HG02840 (cell line): ENCODE data around the gene MN1.

ENCODE experiments used
- ATAC-seq: cut with Tn5 transposase; IDR thresholded peaks from one replicate; pipeline ENCODE4 v1.9.1; 2021; ENCODE audit warnings: mild to moderate bottlenecking, moderate library complexity, moderate number of reproducible peaks; ENCODE audit not compliant: unreplicated experiment, low FRiP score

MN1 gene

DNA sequence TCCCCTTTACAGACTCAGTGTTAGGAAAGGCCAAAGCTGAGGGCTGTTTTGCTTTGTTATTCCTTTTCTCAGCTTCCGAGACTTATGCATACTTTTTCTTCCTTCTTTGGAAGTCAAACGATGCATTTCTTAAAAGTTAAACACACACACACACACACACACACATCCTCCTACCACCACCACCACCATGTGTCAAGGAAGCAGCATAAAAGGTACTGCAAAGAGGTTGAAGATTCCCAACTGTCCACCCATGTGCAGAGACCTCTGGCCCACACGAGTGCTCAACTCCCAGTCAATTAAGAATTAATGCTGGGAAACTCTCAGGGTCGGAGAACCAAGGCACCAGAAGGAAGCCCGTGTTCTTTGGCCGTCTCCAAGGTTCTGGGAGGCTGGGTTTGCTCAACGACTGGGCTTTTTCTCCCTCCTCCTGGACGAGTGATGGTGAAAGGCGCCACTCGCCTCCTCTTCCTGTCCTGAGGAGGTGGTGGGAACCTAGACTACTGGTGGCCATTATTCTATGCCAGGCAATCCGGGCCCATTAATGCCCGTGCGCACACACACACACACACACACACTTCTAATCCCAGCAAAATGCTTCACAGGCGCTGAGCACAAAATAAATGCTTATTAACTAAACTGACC lies 15.1 kb downstream of the MN1 start:
- no peak for ATAC-seq

DNA sequence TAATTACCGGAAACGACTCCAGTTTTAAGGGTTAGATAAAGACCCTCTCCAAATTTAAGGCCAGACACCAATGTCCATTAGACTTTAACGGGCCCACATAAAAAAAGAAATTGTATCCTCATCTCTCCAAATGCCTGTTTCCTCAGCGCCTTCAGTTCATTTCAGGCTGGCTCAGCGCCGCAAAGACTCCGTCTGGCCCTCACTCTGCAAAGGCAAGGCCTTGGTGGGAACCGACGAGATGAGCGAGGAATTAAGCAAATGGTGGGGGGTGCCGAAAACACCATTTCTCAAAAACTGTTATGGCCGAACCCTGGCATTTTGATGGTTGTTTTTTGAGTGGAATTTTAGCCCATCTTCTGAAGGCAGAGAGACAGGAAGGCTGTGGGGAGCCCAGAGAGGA lies 15.7 kb downstream of the MN1 start:
- no peak for ATAC-seq

DNA sequence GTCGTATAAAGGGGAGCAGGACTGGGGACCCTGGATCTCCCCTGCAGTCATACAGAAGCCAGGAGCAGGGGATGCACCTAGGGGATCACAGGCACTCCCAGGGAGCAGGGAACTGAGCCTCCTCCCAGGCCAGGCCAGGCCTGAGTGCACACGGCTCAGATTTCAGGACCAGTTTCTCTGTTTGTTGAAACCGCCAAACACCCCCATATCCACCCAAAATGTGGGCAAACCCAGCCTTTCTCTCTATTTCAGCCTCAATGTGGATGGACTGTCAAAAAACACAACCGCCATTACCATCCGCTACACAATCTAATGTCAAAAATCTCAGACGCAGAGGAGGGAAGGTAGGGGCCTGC lies 17.5 kb downstream of the MN1 start:
- no peak for ATAC-seq

DNA sequence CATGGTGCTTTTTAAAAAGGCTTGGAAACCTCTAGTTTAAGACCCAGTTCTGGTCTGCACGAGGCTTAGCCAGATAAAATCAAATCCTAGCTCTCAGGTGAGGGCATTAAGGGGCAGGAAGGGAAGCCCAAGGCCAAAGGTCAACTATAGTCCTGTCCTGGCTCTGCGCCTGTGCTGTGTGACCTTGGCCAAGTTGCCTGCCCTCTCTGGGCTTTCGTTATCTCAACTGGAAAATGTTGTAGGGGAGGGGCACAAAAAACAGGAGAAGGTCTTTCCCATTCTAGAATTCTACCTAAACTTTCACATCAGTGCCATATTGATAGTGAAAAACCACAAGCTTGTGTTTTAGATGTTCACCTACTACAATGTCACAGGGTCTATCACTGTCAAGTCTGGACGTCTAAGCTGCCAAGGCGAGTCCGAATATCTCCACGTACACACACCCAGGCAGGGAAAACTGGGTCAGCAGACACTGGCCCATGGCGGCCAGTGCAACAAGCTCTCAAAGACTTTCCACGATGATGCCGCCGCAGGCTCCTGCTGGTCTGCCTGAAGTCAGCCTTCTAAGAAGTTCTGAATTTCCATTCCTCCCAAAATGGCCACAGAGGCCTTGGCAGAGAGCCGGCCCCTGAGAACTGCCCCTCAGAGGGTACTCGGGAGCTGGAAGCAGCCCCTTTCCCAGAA lies 18.0 kb downstream of the MN1 start:
- ATAC-seq = no peak

DNA sequence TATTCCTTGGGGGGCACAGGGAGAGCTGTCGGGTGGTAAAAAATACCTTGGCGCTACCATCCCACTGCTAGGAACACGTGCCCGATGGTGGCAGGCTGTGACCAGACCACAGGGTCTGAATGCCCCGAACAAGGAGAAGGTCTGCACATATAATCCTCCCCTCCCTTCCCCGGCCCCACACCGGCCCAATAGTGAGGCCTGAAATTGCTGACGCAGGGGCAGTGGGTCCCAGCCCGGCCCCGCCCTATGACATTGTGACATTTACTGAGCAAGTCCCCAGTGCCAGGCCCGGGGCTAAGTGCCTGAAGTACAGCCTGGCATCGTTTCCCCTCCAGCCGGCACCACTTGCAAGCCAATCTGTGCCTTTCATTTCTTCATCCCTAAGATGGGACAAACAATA lies 19.5 kb downstream of the MN1 start:
- no peak for ATAC-seq

DNA sequence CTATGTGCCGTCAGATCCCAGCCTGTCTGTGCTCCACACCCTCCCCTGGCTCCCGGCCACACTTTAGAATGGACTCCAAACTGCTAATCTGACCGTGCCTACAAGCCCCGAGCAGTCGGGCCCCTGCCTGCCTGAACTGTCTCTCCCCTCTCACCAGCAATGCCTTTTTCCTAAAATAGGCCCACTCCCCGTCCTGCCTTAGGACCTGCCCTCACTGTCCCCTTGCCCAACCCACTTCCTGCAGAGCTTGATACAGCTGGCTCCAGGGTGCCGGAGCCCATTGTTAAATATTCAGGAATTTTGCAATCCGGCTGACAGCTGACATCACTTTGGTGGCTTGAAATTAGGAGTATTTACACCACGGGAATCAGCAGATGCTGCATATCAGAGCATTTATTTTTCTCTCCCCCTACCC lies 21.4 kb downstream of the MN1 start:
- no peak for ATAC-seq

DNA sequence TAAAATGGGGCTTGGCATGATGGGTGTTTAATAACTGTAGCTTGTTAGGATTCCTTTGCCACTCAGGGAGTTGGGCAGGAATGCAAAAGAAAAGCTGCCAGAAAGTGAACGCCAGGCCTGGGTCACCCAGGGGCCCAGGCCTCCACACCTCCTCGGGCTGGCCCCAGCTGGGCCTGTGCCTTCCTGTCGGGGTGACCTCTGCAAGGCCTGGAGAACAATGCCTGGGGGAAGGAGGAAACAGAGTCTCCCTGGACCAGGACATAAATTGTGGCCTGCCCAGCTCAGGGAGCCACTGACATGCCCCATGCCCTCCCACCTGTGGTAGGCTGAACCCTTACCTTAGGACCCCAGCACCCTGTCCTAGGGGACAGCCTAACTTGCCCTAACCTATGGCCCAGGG lies 21.9 kb downstream of the MN1 start:
- ATAC-seq = no peak

DNA sequence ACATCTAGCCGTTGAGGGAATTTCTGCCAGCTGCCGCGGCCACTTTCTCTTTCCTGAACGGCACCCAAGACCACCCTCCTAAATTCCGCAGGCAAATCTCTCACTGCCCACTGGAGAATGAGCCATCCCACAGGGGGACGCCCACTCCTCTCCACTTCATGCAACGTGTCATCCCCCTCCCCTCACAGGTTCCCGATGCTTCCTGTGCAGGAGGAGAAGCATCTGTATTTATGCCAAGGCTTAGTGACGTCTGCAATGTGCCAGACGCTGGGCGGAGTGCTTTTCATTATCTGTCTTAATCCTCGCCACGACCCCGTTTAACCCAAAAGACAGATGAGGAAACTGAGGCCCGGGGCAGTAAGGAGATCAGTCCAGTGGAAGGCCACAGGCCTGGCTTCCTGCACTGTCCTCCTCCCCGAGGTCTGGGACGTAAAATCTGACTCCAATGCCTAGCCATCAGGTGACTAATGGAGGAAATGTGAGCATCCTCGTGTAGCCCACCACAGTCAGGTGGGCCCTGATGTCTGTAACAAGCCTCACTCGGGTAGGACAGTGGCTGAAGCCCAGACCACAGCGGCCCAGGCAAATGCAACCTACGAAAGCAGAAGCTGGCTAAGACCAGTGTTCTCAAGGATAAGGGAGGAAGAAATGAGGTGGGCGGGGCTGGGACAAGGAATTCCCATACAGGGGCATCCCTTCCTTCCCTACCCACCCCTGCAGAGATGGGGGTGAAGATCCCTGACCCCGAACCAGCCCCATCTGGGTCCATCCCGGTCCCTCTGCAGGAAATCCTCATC lies 23.1 kb downstream of the MN1 start:
- ATAC-seq = no peak

DNA sequence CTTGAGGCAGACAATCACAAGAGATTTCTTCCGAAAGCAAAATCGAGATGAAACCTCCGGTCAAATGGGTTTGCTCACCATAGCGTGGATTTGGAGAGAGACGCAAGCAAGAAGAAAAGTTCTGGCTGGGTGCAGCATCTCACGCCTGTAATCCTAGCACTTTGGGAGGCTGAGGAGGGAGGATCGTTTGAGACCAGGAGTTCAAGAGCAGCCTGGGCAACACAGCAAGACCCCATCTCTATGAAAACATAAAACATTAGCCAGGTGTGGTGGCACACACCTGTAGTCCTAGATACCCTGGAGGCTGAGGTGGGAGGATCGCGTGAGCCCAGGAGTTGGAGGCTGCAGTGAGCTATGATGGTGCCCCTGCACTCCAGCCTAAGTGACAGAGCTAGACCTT lies 24.4 kb downstream of the MN1 start:
- ATAC-seq = no peak

DNA sequence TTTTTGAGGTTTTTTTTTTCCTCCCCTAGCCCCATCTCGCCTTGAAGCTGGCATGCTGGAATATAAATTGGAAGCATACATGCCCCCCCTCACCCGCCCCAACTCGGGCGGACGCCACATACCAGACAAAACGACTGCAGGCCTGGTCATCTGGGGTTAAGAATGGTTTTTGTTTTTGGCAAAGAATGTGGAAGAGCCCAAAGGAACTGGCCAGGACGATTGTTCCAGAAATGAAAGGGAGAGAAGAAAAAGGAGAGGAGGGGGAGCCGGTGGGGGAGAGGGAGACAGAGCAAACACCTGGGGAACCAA lies 25.0 kb downstream of the MN1 start:
- ATAC-seq = no peak

DNA sequence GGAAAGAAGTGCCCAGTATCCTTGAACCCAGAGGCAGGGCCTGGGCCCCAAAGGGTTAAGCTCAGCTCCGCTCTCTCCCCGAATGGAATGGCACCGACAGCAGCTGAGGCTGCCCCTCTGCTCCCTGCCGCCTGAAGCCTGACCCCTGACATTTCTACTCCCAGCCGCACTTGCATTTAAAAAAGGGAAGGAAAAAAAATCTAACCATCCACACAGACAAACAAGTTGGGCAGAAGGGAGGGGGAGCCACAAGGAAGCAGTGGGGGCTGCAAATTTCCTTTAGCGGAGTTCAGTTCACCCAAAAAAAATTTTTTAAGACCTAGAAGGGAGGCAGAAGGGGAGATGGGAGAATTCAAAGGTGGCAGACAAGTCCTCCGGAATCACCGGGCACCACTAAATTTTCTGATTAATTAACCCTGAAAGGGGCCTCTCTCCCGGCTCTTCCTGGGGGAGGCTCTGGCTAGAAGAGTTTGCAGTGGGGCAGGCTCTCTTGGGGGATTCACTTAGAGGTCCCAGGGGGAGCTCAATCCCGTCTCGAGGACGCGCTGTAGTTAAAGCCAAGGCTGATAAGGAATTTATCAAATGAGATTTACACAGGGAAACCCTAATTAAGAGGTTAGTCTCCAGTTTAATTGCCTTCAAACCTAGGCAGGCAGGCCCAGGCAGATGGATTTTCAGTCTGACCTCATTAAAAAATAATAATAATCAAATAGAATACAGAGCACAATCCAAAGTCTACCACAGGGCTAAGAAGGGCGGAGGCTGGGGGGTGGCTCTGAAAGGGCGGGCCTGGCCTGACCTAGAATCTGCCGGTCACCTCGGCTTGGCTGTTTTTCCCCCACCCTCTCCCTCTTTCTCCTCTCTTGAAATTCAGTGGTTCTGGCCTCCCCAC lies 25.6 kb downstream of the MN1 start:
- no peak for ATAC-seq

DNA sequence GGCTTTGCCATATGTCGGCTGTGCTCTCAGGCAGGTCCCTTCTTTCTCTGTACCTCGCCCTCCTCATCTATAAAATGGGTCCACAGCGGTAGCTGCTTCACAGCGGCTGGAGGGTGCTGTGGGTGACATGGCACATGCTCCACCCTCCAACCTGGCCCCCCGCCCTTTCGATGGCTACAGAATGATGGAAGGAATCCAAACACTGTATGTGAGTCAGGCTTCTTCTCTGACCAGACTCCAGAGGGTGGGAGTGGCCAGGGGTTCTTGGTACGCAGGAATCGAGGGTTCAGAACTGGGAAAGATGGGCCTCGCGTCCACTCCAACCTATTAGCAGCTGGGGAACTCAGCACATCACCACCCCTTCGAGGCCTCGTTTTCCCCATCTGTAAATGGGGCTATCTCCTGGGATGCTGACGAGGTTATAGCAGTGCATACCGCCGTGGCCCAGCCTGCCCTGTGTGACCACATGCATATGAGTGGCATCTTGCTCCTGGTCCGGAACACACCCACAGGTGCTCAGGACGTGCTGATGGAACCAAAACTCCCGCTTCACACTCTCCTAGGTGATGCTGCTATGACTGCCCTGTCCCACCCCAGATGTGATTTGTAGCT lies 26.4 kb downstream of the MN1 start:
- no peak for ATAC-seq

DNA sequence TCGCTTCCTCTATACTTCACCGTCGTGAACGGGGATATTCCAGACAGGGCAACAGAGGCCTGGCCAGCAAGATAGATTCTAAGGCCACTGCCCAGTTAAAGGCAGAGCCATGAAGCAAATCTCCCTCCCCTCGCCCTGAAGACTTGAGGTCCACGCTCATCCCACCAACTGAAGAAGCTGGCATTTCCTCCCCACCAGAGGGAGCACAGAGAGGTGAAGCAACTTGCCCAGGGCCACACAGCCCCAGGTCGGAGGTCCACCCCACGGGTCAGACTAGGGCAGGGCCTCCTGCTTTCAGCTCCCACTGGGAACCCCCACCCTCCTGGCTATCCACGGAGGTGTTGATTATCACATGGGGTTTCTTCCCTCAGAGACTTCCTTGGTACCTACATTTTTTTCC lies 27.4 kb downstream of the MN1 start:
- no peak for ATAC-seq

DNA sequence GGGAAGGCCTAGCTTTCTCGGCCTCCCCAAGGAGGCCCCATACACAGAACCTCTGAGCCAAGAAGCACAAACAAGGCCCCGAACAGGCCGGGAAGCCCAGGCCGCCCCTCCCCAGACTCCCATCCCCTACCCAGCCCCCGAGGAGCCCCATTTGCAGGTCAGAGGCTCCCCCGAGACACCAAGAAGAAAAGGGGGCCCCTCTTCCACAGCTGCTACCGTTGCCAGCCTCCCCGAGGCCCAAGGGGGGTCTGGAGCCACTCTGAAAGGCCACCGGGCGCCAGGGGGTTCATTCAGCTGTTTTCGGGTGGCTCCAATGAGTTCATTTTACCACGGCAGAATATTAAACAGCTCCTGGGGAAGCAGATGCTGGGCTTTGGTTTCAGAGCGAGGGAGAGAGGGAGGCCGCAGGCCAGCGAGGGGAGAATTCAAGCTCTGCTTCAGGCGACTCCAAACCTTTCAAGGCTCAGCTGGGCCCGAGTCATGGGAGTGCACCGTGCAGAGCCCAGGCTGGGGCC lies 28.5 kb downstream of the MN1 start:
- ATAC-seq = no peak

DNA sequence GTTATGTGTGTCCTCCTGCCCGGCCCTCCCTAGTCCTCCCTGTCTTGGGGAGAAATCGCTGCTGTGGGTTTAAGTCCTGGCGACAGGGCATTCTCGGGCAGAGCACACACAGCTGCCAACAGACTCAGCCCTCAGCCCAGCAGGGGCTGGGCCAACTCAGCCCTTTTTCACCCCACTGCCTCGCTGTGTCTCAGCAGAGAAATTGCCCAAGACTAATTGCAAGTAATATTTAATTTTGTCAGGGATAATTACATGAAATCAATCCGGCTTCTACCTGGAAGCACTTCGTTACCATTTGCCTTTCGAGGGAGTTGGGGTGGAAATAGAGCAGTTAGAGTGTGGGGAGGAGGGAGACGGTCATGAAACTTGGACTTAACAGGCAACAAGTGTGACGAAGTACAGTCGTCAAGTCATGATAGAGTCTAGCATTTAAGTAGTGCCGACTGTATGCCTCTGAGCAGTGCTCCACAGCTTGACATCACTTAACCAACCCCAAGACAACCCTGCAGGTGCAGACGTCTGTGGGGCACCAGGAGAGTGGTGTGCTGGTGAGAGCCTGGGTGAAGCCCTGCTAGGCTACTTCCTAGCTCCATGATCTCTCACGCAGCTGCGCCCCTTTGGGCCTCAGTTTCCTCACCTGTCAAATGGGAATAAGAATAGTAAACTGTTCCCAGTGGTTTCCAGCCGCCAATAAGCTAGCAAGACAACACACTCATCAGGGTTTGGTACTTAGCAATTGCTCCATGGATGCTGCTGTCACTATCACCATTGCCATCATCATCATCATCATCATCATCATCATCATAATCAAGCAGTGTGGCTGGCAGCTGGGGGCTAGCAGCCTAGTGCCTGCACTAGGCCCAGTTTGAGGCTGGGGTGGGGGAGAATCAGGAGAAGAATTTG lies 29.2 kb downstream of the MN1 start:
- no peak for ATAC-seq

DNA sequence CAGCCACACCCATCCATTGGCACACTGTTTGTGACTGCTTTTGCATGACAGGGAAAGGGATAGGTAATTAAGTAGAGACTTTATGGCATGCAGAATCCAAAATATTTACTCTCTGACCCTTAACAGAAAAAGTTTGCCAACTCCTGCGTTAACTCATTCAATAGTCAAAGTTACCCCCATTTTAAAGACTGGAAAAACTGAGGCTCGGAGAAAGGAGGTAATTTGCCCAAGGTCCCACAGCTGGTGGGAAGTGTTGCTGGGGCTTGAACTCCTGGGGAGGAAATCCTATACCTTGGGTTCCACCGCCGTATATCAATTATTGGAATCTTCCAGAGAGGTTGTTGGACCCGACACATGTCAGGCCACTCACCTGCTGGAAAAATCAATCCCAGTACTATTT lies 29.9 kb downstream of the MN1 start:
- no peak for ATAC-seq

DNA sequence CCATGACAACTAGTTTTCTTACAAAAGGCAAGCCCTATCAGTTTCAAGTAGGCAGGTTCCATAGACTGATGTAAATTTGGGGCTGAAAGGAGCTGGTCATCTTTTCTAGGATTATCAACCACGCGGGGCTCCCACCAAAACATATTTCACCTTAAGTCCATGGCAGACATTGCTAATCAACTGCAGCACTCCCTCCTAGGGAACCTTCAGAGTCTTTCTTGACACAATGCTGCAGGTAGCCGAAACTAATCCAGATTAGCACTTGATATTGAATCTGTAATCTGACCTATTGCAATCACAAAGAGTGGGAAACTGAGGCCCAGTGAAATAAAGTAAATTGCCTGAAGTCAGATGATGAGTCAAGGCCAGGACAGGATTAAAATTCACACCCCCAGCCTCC lies 32.5 kb downstream of the MN1 start:
- ATAC-seq = no peak

DNA sequence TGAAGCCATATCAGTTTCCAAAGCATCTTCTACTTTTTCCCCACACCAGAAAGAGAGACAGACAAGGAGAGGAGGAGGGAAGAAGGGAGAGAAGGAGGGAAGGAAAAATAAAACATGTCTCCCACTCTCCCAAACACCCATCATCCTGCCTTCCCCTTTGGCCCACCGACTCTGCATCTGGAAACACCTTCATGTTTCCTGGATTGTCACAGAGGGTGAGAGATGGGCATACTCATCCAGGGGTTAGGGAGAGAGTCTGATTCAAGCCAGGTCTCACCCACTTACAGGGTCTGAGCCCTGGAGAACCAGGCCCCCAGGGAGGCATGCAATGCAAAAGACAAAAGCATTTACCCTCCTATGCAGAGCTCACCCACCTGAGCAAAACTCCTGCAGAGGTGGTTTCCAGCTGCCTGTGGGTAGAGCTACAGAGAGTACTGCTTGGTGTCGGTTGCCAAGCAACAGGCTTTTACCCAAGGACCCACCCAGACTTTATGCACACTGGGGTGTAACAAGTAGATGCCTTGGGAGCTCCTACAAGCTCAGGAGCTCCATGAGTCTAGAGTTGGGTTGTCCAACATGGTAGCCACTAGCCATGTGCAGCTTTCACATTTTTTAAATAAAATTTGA lies 33.4 kb downstream of the MN1 start:
- ATAC-seq = no peak

DNA sequence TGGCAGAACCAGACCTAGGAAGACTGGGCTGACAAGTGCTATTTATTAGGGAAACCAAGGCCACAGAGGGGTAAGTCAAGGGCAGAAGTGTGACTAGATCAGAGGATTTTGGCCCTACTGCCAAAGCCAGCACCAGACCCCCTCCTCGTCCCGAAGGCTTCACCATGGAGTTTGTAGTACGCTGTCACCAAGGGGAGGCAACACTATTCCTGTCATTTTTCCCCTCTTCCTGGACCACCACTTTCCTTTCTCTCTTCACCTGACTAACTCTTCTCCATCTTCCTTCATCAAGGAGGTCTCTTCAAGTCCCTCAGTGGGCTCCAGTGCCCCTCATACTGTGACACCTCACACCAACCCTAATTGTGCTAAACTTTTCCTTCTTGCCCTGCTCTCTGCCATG lies 34.9 kb downstream of the MN1 start:
- ATAC-seq = no peak
